Suppressor macrophage treated with lipopolysaccharide for 4 hours (primary cell): ENCODE results near the gene OR5AP2.
"Not testable (repeated sequence)": the region's sequence is repeated elsewhere in the genome, so short reads cannot be mapped to it uniquely, and the experiment has no call there.

ENCODE experiments used
- DNase-seq: peaks from one replicate; pipeline ENCODE4 v3.0.0-alpha.2; 2020

OR5AP2 gene

DNA sequence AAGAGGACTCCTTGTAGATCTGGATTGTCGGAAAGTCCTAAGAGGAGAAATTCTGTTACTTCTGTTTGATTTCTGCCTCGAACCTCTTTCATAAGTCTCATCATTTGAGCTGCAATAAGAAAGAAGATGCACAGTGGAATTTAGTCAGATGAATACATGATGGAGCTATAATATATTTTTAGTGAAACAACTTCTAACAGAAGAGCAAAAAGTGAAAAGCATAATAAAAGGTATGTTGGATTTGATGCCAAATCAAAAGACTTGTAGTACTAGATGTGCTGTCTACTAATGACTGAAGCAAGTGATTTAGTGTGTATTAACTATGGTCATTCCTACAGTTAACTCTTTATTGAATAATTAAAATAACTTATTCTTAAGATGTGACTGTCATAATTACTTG, at the start of gene OR5AP2:
Gene OR5AP2, minus strand, starts transcription at position 101 of the 400 bp plus-strand sequence. Its CDS starts 0 bp downstream, at position 101.
- no peak for DNase-seq

DNA sequence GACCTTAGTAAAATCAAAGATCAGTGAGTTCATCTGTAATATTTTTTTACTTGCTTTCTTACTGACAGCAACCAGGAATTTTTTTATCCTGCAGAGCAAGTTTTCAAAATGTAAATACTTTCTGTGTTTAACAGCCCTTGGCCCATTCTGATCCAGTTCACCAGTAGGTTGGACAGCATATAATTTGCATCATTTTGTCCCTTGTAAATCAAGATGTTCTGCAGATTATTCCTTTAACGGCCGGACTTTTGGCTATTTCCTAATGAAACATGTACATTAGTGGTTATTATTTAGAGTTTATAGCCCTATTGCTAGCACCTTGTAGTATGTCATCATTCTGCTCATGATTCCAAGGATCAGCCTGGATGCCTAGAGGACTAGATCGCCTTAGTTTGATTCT, 48.9 kb upstream of the OR5AP2 start:
- DNase-seq, result not testable (repeated sequence)

DNA sequence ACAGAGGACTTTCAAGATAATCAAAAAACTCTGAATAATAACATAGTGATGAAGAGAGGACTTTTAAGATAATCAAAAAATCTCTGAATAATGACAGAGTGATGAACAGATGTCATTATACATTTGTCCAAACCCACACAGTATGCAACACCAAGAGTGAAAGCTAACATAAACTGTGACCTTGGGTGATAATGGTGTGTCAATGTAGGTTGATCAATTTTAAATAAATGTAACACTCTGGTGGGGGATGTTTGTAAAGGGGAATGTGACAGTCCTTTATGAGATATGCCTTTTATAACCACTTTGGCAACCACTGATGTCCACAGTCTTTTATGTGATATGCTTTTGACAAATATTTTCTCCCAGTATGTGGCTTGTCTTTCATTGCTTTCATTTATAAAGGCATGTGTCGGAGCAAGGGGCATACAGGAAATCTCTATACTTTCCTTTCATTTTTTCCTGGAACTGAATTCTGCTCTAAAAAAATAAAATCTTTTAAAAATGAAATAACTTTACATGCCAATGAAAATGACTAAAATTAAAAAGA, 46.4 kb upstream of the OR5AP2 start:
- DNase-seq, result no peak

DNA sequence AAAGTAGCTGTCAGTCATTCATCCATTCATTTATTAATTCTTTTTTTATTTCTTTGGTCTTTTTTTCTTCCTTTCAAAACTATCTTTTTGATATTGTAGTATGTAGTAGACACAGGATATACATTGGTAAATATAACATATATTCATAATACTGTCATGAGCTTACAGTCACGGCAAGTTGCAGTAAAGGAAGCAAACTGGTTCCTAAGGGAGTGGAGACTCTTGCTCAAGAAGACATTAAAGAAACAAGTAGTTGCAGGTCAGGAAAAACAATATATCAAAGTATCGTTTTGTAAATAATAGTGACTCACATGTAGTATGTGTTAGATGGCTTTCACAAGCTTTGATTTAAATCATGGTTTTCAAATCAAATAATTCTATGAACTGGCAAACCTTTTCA, 28.7 kb upstream of the OR5AP2 start:
- no peak for DNase-seq

DNA sequence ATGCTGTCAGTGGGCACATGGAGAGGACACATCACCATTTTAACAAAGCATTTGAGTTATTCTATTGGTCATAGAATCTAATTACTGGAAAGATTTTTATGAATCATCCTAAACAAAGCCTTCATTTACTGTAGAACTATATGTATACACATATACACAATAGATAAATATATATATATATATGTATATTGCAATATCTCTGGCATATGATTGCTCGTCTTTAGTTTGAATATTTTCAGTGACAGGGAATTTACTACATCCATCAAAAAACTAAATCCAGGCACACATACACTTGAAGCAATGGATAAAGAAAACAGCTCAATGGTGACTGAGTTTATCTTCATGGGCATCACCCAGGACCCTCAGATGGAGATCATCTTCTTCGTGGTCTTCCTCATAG, 21.1 kb upstream of the OR5AP2 start, which contains the start of gene OR5AR1:
Gene OR5AR1, plus strand, starts transcription at position 301 of the 400 bp plus-strand sequence. Its CDS starts 0 bp downstream, at position 301.
- no peak for DNase-seq

DNA sequence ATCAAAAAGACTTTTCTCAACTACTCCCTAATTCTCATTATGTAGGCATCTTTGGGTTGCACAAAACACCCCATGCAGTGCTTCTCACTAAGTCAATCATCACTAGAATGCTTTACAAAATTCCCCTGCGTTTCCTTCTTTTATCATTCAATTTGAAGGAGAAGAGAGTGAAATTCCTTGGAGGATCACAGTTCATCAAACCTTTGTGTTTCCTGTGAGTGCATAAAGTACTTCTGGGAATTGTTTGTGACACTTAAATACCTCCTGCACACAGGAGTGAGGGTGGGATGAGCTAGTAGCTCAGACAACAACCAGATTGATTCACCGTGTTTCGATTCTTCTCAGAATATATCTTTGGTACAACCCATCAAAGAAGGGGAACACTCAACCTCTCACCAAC, 17.5 kb upstream of the OR5AP2 start:
- no peak for DNase-seq

DNA sequence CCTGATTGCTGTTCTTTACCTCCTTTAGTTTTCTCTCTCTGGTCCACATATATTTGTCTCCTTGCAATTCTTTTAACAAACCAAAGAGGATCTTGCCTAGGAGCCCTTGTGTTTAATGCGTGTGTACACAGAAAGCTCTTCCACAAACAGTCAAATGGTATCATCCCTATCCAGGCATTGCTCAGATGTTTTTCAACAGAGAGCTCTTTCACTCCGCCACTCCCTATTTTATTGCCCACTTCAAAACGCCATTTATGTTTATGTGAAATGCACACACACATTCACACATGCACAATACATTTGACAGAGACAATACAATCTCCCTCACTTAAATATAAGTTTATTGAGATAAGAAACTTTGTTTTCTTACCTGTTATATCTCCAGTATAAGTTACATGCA, 4.7 kb downstream of the OR5AP2 start:
- no peak for DNase-seq

DNA sequence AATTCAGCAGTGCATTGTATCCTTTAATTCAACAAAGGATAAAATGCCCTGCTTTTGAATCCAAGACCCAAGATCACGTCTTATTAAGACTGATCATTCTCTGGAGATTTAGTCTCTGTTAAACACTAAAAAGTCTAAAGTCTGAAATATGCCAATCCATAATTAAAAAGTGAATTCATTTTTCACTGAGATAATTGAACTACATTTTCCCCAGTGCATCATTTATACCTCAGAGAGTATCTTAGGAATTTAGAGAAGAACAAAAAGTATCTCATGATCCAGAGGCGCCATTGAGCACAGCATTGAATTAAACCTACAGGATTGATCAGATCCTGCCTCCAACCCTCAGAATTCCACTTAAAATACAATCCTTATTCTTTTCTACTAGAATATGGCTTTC, 5.4 kb downstream of the OR5AP2 start:
- DNase-seq, result no peak

DNA sequence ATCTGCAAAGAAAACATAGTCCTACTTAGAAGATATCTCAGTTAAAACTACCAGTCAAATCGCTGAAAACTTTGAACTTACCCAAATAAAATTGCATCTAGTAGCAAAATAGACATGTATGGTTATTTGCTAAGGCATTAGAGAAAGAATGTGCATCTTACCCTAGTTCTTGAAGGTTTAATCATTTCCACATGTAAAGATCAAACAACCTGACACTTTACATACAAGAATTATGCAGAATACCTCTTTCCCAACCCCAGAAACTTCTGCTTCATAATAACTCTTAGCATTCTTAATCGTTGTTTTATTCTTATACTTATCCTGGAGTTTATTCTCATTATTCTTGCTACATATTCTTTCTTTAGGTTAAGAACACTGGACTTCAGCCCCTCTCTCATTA, 9.9 kb downstream of the OR5AP2 start:
- DNase-seq, result no peak

DNA sequence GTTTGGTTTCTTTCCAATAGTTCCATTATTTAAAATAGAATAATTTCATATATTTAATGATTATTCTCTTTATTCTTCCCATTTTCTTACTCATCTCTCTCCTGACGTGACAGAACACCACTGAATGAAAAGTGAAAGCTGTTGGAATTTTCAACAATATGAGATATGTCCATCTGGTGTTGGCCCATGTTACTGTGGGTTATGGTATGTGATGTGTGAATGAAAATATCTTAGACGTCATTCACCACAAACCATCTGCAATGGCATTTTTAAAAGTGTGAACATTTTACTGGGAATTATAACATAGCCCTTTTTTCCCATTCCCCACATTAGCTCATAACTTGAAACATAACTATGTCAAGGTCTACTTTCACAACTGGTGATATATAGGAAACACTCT, 16.3 kb downstream of the OR5AP2 start:
- no peak for DNase-seq

DNA sequence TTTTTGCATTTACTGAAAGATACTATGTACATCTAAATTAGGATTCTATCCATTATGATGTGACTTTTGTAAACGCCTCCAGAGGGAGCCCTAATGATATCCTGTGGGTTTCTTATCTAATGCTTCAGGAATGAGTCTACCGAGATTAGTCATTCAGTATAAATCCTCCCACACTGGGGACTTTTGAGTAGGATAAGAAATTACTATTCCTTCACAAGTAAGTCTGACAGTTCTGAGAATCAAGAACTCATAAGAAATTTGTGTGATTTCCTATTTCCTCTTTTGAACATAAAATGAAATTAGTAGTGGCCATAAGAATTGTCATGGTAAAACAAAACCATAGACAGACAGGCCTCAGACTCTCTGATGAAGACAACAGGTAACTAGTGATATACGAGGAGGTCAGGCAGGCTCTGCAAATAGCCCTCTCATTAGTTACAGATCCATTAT, 17.6 kb downstream of the OR5AP2 start:
- peak; percentile 65 for DNase-seq

DNA sequence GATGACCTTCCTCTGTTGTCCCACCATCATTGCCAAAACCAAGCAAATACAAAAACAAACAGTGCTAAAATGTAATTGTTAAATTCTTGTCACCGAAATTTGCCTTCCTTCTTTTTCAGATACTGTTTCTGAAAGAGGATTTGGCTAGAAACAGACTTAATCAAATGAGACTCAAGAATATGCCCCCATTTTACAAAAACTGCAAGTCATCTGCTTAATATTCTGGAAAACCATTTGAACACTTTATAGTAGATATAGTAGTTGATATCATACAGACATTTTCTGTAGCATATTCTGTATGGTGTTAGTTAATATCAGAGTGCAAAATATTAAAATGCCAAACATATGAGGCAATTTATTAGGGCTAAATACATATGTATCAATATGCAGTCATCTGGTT, 31.1 kb downstream of the OR5AP2 start:
- no peak for DNase-seq

DNA sequence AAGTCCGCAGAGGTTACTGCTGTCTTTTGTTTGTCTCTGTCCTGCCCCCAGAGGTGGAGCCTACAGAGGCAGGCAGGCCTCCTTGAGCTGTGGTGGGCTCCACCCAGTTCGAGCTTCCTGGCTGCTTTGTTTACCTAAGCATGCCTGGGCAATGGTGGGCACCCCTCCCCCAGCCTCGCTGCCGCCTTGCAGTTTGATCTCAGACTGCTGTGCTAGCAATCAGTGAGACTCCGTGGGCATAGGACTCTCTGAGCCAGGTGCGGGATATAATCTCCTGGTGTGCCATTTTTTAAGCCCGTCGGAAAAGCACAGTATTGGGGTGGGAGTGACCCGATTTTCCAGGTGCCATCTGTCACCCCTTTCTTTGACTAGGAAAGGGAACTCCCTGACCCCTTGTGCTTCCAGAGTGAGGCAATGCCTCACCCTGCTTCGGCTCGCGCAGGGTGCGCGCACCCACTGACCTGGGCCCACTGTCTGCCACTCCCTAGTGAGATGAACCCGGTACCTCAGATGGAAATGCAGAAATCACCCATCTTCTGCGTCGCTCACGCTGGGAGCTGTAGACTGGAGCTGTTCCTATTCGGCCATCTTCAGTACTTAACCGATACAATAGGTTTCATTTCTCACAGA, 50.0 kb downstream of the OR5AP2 start:
- DNase-seq, result not testable (repeated sequence)
